ENCODE measurements around the gene OR2T1.
"Not testable (repeated sequence)": the region's sequence is repeated elsewhere in the genome, so short reads cannot be mapped to it uniquely, and the experiment has no call there.

Gene OR2T1

DNA sequence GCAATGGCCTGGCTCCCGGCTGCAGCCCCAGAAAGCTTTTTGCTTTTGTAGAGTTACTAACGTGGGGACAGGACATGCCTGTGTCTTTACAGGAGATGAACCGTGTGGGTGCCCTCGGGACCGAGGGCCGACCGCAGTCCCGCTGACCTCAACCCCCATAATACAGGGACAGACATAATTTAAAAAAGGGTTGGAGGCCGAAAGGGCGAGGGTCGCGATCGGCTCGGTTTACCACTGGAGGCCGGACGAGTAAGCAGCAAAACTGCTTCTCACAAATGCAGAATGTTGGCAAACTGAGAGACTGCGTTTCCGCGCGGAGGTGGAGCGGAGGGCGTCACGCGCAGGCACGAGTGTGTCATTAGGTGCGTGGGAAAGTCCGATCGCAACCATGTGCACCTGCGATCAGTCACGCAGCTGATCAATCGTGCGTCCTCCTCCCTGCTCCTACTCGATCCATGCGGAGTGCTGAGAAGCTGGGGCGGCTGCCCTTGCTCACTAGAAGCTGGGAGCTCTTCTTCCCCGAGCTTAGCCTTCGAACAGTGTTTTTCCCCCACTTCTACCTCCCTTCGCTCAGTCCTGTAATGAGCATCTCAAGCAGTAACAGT is 31.1 kb downstream of the OR2T1 start:
- peak; percentile 26 for FAIRE-seq
- not testable (repeated sequence) for DNase-seq (ENCODE audit: extremely low spot score, insufficient read length, low read depth)

DNA sequence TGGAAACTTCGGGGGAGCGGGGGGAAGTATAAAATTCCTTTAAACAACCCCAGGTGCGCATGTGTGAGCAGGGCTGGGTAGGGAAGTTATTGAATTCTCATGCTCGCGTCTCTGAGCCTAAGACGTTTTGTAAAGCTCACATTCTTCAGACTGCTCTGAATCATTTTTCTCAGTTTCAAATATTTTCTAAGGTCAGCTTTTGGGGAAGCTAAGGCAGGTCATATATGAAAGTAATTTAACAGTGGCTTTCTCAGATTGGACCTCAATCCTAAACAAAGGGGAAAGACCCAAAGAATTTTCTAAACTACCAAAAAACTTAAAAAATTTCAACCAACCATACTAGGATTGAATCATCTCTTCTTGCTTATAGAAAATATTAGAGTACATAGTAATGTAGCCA is 32.1 kb downstream of the OR2T1 start:
- DNase-seq (ENCODE audit: extremely low spot score, insufficient read length, low read depth) = not testable (repeated sequence)
- FAIRE-seq = peak; percentile 65

DNA sequence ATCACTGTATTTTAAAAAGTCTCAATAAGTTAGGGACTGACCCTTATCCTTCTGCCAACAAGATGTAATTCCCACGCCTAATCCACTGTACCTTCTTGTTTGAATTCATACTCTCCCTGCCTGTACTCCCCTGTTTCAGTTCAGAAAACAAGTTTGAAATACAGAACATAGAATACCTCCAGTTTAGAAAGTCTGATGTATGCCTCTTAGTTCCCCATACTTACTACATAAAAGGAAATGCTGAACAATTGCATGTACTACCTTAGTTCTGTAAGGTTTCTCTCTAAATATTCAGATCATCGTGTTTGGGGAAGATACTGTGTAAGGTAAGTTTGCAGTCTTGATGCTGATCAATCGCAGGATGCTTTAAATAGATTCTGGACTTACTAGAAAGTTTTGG is 33.5 kb downstream of the OR2T1 start:
- peak; percentile 26 for FAIRE-seq
- DNase-seq (ENCODE audit: extremely low spot score, insufficient read length, low read depth) = not testable (repeated sequence)

DNA sequence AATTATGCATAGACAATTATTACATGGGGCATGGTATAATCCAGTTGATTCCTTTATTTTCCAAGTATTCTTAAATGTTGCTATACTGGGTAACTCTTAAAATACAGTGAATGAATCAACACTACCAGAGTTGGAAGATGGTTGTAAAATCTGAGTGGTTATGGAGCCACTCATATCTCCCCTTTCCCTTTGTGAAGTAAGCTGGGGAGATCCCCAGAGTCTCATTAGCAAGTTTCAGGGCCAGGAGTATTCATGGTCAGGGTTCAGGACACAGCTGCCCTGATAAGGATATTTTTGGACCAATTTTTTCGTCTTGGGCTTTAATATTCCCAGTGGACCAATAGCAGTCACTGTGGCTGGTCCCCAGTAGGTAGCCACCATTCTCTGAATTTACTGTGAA is 35.8 kb downstream of the OR2T1 start:
- peak; percentile 38 for FAIRE-seq

DNA sequence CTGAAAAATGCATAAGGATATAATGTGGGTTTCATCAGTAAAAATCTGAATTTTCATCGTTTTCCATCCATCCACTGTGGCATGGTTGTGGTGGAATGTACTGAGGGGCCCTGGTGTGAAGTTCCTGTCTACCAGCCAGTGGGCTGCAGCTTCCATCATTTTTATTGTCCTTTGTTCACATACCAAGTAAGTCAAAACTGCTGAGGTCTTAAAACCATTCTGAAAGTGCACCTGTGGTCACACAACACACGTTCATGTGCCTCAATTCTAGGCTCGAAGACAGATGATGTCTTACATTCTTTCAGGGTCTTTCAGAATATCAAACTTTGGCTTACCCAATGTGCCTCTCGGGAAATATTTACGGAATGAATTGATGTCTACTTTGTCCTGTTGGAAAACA is 36.4 kb downstream of the OR2T1 start:
- not testable (repeated sequence) for DNase-seq (ENCODE audit: extremely low spot score, insufficient read length, low read depth)
- peak; percentile 57 for FAIRE-seq

More for the DNA sequence above, 35.8 kb downstream of the OR2T1 start:
- not testable (repeated sequence) for DNase-seq (ENCODE audit: extremely low spot score, insufficient read length, low read depth)

DNA sequence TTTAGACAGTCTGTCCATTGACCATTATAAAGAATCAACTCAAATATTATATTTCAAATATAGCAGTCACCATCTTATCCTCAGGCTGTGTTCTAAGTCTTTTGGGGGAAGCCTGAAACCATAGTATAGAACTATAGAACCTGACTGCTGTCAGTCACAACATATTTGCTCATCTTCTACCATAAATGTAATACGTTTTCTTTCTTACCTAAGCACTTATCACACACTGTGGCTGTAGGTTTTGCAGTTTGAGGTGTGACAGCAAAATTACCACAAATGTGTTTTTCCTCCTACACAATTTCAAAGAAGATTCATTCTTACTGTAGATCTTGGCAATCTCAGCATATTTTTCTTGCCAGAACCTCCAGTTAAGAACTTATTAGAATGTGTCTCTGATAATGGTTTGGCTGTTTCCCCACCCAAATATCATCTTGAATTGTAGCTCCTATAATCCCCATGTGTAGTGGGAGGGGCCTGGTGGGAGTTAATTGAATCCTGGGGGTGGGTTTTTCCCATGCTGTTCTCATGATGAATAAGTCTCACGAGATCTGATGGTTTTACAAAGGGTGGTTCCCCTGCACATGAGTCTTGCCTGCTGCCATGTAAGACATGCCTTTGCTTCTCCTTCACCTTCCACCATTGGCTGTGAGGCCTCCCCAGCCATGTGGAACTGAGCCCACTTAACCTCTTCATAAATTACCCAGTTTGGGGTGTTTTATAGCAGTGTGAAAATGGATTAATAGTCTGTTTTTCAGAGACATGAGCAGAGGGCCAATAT is 39.8 kb downstream of the OR2T1 start:
- DNase-seq (ENCODE audit: extremely low spot score, insufficient read length, low read depth) = not testable (repeated sequence)
- peak; percentile 65 for FAIRE-seq

DNA sequence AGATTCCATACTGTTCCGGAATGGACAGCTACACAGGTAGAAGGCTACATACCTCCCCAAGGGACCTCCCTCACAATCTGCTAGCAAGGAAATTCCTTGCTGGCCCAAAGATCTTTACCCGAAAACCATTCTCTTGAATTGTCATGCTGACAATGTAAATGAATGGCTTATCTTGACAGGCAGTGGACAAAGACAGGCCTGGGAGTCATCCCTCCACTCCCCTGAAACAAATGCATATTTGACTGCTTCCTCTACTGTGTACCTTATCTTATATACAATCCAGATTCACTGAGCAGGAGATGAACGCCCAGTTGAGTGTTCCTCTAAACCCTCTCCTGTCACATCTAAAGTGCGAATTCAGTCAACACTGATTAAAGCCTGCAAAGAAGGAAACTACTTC is 41.8 kb downstream of the OR2T1 start:
- not testable (repeated sequence) for FAIRE-seq; DNase-seq (ENCODE audit: extremely low spot score, insufficient read length, low read depth)

DNA sequence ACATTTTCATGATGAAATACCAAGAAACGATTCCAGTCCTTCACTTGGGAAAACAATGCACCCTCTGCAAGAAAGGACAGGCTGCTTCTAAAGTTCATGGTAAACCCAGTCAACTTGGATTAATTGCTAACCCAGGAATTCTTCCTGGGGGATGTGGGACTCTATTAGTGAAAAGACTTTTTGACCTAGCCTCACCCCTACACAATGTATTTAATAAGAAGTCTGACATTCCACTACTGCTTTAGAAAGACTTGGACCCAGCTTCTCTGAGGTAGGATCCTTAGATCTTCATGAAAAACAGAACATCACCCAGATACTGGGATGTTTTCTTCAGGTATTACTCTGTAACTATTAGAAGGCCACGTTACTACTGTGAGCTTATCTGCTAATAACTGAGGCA is 42.6 kb downstream of the OR2T1 start, which contains the start of gene OR2T2:
TSS of gene OR2T2 (plus strand) at position 239 of the 400 bp plus-strand sequence. CDS start 7,161 bp downstream, outside the sequence.
- not testable (repeated sequence) for DNase-seq (ENCODE audit: extremely low spot score, insufficient read length, low read depth); FAIRE-seq

DNA sequence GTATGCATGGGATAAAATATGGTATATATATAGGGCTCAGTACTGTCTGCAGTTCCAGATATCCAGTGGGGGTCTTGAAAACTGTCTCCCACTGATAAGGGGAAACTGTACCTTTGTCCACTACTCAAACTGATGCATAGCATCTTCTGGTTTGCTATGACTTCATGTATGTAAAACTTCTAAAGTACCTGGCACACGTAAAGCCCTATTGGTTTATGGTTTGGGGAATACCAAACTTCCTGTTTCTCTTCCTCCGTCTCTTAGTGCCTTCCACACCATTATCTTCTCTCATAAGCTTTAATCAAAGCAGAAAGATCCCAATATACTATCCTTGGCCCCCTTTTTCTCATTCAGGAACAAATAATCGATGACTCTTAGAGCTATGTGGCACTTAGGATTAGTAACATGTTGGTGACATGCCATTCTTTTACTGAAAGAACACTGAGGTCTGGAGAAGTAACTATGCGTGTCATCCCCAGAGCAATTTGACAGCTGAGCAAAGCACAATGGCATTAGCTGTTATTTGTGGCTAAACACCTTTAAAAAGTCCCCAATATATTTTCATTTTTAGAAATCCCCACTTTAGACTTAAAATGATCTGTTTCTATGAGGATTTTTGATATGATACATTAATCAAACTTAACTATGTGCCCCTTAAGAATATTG is 45.7 kb downstream of the OR2T1 start:
- not testable (repeated sequence) for DNase-seq (ENCODE audit: extremely low spot score, insufficient read length, low read depth)
- peak; percentile 98 for FAIRE-seq

DNA sequence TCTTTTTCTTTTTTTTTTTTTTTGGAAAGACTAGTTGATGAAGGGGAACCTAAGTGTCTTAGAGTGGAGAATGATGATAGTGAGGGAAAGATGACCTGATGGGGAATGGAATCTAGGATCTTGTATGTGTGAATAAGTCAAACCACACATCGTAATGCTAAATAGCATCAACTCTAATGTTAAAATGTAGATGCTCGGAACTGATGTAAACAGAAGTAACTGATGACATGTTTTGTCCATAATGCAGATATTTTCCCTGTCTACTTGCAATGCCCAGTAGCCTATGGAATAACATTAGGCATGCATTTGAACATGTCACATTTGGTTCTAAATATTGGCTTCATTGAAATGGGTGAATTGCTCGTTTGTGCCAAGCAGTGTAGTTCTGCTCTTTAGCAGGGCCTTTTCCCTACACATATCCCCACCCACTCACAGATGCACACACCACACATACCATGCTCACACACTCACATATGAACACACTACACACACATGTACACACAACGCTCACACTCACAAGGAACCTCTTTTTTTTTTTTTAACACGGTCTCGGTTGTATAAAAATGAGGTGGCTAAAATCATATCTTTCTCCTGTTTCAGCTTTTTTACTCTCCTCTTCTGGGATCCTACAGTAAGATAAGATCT is 47.1 kb downstream of the OR2T1 start:
- not testable (repeated sequence) for FAIRE-seq; DNase-seq (ENCODE audit: extremely low spot score, insufficient read length, low read depth)

DNA sequence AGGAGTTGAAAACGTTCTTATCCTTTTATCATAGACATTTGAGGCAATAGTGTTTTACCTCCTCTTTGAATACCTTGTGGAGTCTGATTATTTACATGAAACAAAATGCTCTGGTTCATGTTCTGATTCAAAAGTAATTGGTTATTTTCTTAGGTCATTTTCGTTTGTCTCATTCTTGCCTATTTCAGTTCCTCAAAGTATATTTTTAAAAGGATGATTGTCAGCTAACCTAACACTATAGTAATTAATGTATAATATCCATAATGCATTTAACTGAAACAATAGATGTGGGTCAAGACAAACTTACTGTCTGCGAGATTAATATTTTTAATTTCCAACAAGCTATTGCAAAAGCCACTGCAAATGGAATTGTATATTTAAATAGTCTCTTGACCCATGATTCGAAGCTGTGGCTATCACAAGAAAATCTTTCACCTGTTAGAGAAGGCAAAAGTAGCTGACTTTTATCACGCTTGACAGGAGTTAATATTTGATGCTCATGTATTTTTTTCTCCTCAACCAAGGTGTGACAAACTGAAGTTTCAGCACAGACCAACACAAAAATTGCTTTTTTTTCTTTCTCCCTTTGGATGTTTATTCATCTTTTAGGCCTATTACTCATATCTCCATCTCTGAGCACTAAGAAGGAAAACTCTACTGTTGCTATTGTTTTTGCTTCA is 47.8 kb downstream of the OR2T1 start:
- peak; percentile 97 for FAIRE-seq
- DNase-seq (ENCODE audit: extremely low spot score, insufficient read length, low read depth) = not testable (repeated sequence)

DNA sequence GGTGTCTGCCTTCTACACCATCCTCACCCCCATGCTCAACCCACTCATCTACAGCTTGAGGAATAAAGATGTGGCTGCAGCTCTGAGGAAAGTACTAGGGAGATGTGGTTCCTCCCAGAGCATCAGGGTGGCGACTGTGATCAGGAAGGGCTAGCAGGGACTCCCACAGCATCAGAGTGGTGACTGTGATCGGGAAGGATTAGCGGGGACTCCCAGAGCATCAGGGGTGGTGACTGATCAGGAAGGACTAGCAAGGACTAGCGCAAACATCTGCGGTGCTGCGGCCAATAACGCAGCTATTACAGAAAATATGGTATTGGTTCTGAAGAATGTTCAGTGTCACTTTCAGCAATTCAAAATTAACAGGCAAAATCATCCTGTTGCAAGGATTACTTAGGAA is 50.8 kb downstream of the OR2T1 start:
- peak; percentile 45 for FAIRE-seq
- DNase-seq (ENCODE audit: extremely low spot score, insufficient read length, low read depth) = not testable (repeated sequence)

DNA sequence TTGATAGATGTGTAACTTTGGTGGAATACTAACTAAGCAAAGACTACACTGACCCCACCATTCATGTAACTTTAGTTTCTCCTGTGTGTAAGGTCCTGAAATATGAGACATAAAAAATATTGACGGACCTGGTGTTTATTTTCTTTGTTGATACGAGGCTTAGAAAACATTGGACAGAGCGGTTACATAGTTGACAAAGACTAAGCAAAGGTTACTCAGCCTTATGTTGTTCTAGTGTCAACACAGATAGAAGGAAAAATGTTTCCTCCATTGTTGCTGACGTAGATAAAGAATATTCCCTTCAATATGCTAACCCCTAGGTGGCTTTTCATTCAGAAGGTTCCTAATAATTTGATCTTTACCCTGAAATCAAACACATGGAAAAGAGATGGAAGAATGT is 52.2 kb downstream of the OR2T1 start:
- FAIRE-seq = peak; percentile 57
- DNase-seq (ENCODE audit: extremely low spot score, insufficient read length, low read depth) = not testable (repeated sequence)

DNA sequence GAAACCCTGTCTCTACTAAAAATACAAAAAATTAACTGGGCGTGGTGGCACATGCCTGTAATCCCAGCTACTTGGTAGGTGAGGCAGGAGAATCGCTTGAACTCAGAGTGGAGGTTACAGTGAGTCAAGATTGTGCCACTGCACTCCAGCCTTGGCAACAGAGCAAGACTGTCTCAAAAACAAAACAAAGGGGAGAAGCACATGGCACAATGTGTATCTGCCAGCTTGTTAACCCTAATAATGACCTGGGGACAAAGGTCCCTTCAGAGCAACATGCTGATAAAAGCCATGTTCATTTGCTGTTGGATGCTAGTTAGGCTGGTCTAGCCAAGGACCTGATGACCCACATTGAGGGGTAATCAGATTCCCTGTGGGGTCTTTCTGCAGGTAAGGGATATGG is 53.8 kb downstream of the OR2T1 start:
- DNase-seq (ENCODE audit: extremely low spot score, insufficient read length, low read depth) = not testable (repeated sequence)
- peak; percentile 79 for FAIRE-seq

All from GM18507 (cell line).